Fibroblast of lung (primary cell): ENCODE data around the gene ANGPTL8.

Experiments used
- CTCF ChIP-seq, 2 donors: IDR thresholded peaks in 1 of 2; conservative IDR thresholded peaks in 1 of 2; 1 replicate in 1 of 2; 2 replicates in 1 of 2; pipeline ENCODE4 v1.5.1; 2011 to 2012; ENCODE audit warnings: low read length in 2 of 2, control low read depth in 1 of 2, inconsistent platforms in 1 of 2, low read depth in 1 of 2, mild to moderate bottlenecking in 1 of 2
- EZH2 ChIP-seq: IDR thresholded peaks from 2 replicates; pipeline ENCODE4 v1.5.1; 2012; ENCODE audit warnings: low read length, control low read depth, mild to moderate bottlenecking; ENCODE audit errors: missing control alignments

- TF ChIP-seq CTCF (conservative IDR thresholded peaks at IDR 0.05 in 1 of 2, IDR thresholded peaks at IDR 0.05 in 1 of 2; ENCODE audit: low read depth in 1 of 2, low read length in 2 of 2), result no peak
- TF ChIP-seq EZH2, result no peak
Observed at GRCh38 chr19:11237321-11237720, 2.1 kb upstream of the ANGPTL8 start.
